C4-2B (cell line): ENCODE results near the gene IGSF22.

ENCODE experiments used
- CTCF ChIP-seq: fragments of 450-650 bp; conservative IDR thresholded peaks from 2 replicates; pipeline ENCODE4 v1.5.1; 2017; ENCODE audit warnings: mild to moderate bottlenecking
- ZFX ChIP-seq: fragments of 450-650 bp; IDR thresholded peaks from 2 replicates; pipeline ENCODE4 v1.6.1; 2017

GRCh38 chr11:18756889-18757288 is 30.9 kb upstream of the IGSF22 start:
- TF ChIP-seq CTCF: no peak
- TF ChIP-seq ZFX: no peak
